IMR-90 (cell line): ENCODE data around the gene NTPCR.

Source experiments
- BHLHE40 ChIP-seq: fragments of 150-350 bp; IDR thresholded peaks from 2 replicates; pipeline ENCODE4 v1.6.1; 2016; ENCODE audit warnings: mild to moderate bottlenecking, low read depth, low read length
- CEBPB ChIP-seq: IDR thresholded peaks from 2 replicates; pipeline ENCODE4 v1.6.1; 2012; ENCODE audit warnings: low read depth, low read length, improper control_type of control experiment
- CHD1 ChIP-seq: IDR thresholded peaks from 2 replicates; pipeline ENCODE4 v1.6.1; 2012; ENCODE audit warnings: low read depth, low read length, improper control_type of control experiment
- MAFK ChIP-seq: IDR thresholded peaks from 2 replicates; pipeline ENCODE4 v1.6.1; 2012; ENCODE audit warnings: low read depth, low read length, improper control_type of control experiment
- MXI1 ChIP-seq: IDR thresholded peaks from 2 replicates; pipeline ENCODE4 v1.6.1; 2012; ENCODE audit warnings: low read depth, mild to moderate bottlenecking, low read length, moderate library complexity, borderline replicate concordance
- NFE2L2 ChIP-seq: fragments of 150-350 bp; IDR thresholded peaks from 2 replicates; pipeline ENCODE4 v1.6.1; 2016; ENCODE audit warnings: low read depth, mild to moderate bottlenecking, low read length
- POLR2A ChIP-seq: IDR thresholded peaks from 2 replicates; pipeline ENCODE4 v1.6.1; 2012; ENCODE audit warnings: mild to moderate bottlenecking, low read depth, low read length
- RAD21 ChIP-seq: IDR thresholded peaks from 2 replicates; pipeline ENCODE4 v1.6.1; 2012; ENCODE audit warnings: low read length, improper control_type of control experiment
- RFX5 ChIP-seq: IDR thresholded peaks from 2 replicates; pipeline ENCODE4 v1.8.0; 2012; ENCODE audit warnings: low read depth, mild to moderate bottlenecking, low read length, moderate library complexity
- SMC3 ChIP-seq: fragments of 150-350 bp; IDR thresholded peaks from 2 replicates; pipeline ENCODE4 v1.6.1; 2016; ENCODE audit warnings: low read depth, mild to moderate bottlenecking, antibody characterized with exemption, low read length, moderate library complexity
- USF2 ChIP-seq: fragments of 150-350 bp; IDR thresholded peaks from 2 replicates; pipeline ENCODE4 v1.6.1; 2017; ENCODE audit warnings: mild to moderate bottlenecking, antibody characterized with exemption, low read length, low read depth
- TF ChIP-seq, protein P1 (sequence below): conservative IDR thresholded peaks from 2 replicates; pipeline ENCODE4 v1.5.1; 2012; ENCODE audit warnings: mild to moderate bottlenecking, low read depth, low read length, improper control_type of control experiment

DNA sequence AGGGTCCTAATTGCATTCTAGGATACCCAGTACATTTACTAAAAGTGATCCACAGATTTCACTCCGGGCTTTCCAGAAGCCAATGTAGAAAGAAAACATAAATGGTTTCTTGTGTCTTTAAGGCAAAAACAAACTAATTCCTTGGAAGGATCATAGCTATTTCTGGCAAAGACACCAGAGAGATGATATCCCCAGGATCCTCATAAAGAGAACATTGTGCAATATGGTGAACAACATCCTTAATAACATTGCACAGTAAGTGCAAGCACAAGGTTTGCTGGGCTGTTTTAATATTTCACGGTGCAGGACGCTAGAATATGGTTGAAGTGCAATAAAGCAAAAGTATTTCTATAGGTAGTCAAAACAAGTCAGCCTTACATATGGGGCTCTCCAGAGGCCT lies 83.0 kb downstream of the NTPCR start:
- TF ChIP-seq POLR2A (no peak), USF2 (no peak), RFX5 (no peak), MAFK (no peak), BHLHE40 (no peak), CHD1 (no peak), RAD21 (no peak), MXI1 (no peak), CEBPB (peak; percentile 83), NFE2L2 (no peak), SMC3 (no peak)
- TF ChIP-seq, protein P1, sequence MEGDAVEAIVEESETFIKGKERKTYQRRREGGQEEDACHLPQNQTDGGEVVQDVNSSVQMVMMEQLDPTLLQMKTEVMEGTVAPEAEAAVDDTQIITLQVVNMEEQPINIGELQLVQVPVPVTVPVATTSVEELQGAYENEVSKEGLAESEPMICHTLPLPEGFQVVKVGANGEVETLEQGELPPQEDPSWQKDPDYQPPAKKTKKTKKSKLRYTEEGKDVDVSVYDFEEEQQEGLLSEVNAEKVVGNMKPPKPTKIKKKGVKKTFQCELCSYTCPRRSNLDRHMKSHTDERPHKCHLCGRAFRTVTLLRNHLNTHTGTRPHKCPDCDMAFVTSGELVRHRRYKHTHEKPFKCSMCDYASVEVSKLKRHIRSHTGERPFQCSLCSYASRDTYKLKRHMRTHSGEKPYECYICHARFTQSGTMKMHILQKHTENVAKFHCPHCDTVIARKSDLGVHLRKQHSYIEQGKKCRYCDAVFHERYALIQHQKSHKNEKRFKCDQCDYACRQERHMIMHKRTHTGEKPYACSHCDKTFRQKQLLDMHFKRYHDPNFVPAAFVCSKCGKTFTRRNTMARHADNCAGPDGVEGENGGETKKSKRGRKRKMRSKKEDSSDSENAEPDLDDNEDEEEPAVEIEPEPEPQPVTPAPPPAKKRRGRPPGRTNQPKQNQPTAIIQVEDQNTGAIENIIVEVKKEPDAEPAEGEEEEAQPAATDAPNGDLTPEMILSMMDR, result no peak
